ENCODE measurements around the gene MGST1.

The MGST1 gene
- 0 reads per million in 3 experiments for total RNA-seq

GRCh38 chr12:16347391-16348298 is at the start of gene MGST1:
TSS of gene MGST1 (plus strand) at chr12:16347645. CDS start at chr12:16354253, 6,608 bp downstream.
- DNase-seq, result no peak

- DNase-seq, result no peak
Observed at GRCh38 chr12:16299403-16299802, 48.0 kb upstream of the MGST1 start.

GRCh38 chr12:16300122-16300521 is 47.3 kb upstream of the MGST1 start:
- DNase-seq, result no peak

- DNase-seq, result no peak
Observed at GRCh38 chr12:16300736-16301135, 46.7 kb upstream of the MGST1 start.

GRCh38 chr12:16303939-16304338 is 43.5 kb upstream of the MGST1 start:
- DNase-seq, result no peak

GRCh38 chr12:16307856-16308475 is 39.5 kb upstream of the MGST1 start:
- no peak for DNase-seq

GRCh38 chr12:16310934-16311333 is 36.5 kb upstream of the MGST1 start:
- no peak for DNase-seq

GRCh38 chr12:16323010-16323409 is 24.4 kb upstream of the MGST1 start:
- no peak for DNase-seq

GRCh38 chr12:16323638-16324037 is 23.8 kb upstream of the MGST1 start:
- DNase-seq, result no peak

- no peak for DNase-seq
Observed at GRCh38 chr12:16324272-16324671, 23.2 kb upstream of the MGST1 start.

- DNase-seq, result no peak
Observed at GRCh38 chr12:16324772-16325171, 22.7 kb upstream of the MGST1 start.

- DNase-seq, result no peak
Observed at GRCh38 chr12:16325426-16325825, 22.0 kb upstream of the MGST1 start.

- DNase-seq, result no peak
Observed at GRCh38 chr12:16327963-16328362, 19.5 kb upstream of the MGST1 start.

GRCh38 chr12:16329594-16329993 is 17.9 kb upstream of the MGST1 start:
- DNase-seq, result no peak

- DNase-seq, result no peak
Observed at GRCh38 chr12:16330560-16330959, 16.9 kb upstream of the MGST1 start.

- no peak for DNase-seq
Observed at GRCh38 chr12:16331998-16332397, 15.4 kb upstream of the MGST1 start.

GRCh38 chr12:16335838-16336237 is 11.6 kb upstream of the MGST1 start:
- no peak for DNase-seq

- DNase-seq, result no peak
Observed at GRCh38 chr12:16344269-16344668, 3.2 kb upstream of the MGST1 start.

GRCh38 chr12:16345105-16345504 is 2.3 kb upstream of the MGST1 start:
- no peak for DNase-seq

GRCh38 chr12:16346958-16347357 is 487 bp upstream of the MGST1 start:
- no peak for DNase-seq

- DNase-seq, result no peak
Observed at GRCh38 chr12:16348435-16349130, 1.1 kb downstream of the MGST1 start.

- no peak for DNase-seq
Observed at GRCh38 chr12:16349131-16349460, 1.7 kb downstream of the MGST1 start.

GRCh38 chr12:16350682-16351081 is 3.2 kb downstream of the MGST1 start:
- no peak for DNase-seq

- DNase-seq, result no peak
Observed at GRCh38 chr12:16352481-16352880, 5.0 kb downstream of the MGST1 start.
